ENCODE data around the gene CFAP100.

- no peak for TF ChIP-seq EZH2phosphoT487 (IDR thresholded peaks at IDR 0.05; ENCODE audit: borderline replicate concordance, low read length)
- TF ChIP-seq CTCF (conservative IDR thresholded peaks at IDR 0.05; ENCODE audit: low read depth, low read length): no peak
- TF ChIP-seq EZH2 (IDR thresholded peaks at IDR 0.05; ENCODE audit: low read length, unreplicated experiment): no peak
Measured at GRCh38 chr3:126354776-126355175, 39.9 kb upstream of the CFAP100 start.

All from PC-3 (cell line).